HG03039 (cell line): ENCODE measurements around the gene CST8.
"Not testable (repeated sequence)": the region's sequence is repeated elsewhere in the genome, so short reads cannot be mapped to it uniquely, and the experiment has no call there.

Experiments used
- ATAC-seq: cut with Tn5 transposase; IDR thresholded peaks from one replicate; pipeline ENCODE4 v1.9.1; 2021; ENCODE audit warnings: mild to moderate bottlenecking, moderate library complexity; ENCODE audit not compliant: unreplicated experiment

The CST8 gene, protein sequence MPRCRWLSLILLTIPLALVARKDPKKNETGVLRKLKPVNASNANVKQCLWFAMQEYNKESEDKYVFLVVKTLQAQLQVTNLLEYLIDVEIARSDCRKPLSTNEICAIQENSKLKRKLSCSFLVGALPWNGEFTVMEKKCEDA

DNA sequence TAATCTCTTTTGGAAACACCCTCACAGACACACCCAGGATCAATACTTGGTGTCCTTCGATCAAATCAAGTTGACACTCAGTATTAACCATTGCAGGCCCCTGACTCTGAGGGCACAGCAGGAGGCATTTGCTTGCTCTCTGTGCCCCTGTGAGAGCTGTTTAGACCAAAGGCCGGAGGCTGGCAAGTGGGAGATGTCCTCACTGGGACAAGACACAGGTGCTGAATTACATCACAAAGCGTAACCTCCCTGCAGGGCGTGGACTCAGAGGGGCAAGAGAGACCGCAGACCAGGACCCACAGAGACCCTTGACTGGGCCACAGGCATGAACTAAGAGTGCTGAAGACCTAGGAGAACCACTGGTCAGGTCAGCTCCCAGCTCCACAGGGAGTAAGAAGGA lies at the start of gene CST8:
Gene CST8, plus strand, starts transcription at position 301 of the 400 bp plus-strand sequence. CDS start 551 bp downstream, outside the sequence.
- no peak for ATAC-seq

DNA sequence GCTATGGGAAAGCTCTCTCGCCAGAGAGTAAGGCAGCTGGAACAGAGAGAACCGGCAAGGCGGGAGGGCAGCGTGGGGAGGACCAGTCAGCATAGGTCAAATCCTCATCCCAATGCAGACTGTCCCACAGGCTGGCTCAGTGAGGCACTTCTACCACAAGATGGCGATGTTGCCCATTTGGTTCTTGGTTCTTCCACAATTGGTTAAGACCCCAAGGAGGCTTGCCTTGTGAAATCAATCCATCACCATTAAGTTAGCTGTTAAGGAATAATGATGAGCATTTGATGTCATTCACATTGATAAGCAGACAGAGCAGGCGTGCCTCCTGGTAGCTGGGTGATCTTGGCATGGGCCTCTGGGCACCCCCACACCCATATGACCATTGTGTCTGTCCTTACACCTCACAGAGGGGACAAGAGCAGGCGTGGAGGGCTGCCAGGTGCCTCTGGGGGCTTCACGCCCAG lies 49.0 kb upstream of the CST8 start:
- ATAC-seq = peak; percentile 46

DNA sequence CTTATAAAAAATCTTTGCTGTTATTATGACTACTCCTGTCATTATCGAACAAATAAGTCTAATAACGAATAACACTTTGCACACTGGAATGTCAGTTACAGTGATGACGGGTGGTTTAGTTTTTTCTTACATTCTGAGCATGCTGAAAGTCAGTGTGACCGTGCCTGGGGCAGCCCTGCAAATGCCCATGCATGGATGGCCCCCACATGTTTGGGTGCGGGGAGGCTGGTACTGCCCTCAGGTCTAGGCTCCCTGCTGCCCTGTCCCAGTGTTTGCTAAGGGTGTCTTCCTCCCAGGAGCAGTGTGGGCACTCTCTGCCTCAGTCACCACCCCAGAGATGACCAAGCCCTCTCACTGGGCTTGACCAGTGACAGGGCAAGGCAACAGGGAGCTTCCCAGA lies 48.5 kb upstream of the CST8 start:
- ATAC-seq = no peak

DNA sequence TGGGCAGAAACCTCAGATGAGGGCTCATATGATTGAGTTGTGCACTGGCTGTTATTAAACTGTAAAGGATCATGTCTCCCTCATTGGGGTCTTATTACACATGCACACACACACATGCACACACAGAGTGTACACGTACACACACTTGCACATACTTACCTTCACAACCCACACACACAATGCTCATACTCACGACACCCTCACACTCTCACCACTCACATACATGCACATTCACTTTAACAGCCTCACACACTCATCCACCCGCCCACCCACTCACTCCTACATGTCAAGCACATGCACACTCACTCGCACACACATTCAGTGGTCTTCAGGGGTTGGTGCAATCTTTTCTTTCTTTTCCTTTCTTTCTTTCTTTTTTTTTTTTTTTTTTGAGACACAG lies 46.1 kb upstream of the CST8 start:
- ATAC-seq = no peak

DNA sequence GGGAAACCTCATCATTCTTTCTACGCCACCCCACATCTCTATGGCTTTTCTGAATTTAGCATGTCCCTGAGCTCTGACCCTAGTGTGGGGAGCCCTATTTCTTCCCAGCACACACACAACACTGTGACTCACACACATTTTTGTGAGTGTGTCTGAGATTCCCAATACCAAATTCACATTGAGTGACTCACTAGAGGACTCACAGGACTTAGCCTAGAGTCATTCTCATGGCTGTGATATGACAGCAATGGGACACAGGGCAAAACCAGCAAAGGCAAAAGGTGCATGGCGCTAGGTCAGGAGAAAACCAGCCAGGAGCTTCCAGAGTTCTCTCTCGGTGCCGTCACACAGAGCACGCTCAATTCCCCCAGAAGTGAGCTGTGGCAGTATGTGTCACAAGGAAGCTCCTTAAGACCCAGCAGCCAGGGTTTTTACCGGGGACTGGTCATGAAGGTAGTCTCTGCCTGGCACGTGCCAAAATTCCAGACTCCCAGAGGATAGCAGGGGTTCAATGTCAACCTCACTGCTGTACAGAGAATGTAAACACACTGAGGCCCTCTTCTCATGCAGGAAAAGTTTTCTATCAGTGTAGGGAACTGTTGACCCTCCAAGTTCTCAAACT lies 45.2 kb upstream of the CST8 start:
- ATAC-seq = no peak

DNA sequence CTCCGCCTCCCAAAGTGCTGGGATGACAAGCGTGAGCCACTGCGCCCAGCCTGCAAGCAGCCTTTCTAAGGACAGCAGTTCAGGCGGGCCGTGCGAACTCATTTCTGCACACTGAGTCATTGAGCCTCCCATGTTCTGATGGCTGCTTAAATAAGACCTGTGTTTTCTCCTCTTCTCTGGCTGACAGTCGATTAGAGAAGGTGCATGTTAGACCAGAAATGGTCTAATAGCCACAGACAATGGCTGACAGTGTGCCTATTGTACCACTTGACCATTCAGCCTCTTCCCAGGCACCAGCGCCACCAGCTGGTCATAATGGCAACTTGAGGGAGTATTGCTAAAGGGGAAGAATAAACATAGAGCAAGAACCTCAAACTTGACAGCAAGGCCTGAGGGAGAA lies 44.4 kb upstream of the CST8 start:
- ATAC-seq = no peak

DNA sequence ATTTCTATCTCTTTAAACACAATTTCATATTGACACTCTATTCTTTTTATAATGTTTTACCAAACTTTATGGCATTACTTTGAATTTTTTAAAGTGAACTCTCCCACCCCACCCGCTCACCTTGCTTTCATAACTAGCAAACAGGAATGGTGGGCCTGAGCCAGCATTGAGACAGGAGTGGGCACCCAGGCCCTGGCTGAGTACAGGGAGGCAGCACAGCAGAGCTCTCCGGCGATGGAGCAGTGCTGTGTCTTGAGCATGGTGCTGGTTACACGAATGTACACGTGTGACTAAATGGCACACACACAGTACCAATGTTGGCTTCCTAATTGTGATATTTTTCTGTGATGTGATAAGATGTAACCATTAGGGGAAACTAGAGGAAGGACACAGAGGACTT lies 42.8 kb upstream of the CST8 start:
- ATAC-seq = no peak

DNA sequence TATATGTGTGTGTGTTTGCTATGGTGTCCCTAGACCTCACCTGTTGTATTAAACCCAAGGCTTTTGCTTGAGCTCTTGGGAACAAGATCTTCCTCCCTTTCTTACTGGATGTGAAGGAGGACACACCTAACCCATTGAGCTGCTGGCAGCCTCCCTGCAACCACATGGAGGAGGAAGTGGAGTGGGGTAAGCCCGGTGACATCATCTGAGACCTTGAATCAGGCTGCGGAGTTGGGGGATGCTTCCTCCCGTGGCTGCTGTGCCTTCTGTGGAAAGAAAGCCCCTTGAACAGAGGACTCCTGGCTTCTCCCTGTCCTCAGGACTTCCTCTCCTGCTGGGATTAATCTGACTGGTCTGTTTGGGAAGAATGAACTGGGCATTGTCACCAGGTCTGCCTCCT lies 41.5 kb upstream of the CST8 start:
- no peak for ATAC-seq

DNA sequence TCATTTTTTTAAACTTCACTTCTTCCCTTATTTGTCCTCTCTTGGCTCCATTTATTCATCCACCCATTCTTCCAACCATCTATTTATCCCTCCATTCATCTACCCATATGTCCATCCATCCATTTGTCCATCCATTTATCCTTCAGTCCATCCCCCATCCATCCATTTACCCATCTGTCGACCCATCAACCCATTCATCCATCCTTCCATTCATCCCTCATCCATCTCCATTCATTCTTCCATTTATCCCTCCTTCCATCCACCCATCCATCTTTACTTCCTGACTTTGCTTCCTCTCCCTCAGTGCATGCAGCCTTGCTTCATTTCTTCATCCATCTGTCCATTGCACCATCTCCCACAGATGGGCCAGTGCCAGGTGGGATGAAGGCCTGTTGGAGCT lies 40.0 kb upstream of the CST8 start:
- ATAC-seq = no peak

DNA sequence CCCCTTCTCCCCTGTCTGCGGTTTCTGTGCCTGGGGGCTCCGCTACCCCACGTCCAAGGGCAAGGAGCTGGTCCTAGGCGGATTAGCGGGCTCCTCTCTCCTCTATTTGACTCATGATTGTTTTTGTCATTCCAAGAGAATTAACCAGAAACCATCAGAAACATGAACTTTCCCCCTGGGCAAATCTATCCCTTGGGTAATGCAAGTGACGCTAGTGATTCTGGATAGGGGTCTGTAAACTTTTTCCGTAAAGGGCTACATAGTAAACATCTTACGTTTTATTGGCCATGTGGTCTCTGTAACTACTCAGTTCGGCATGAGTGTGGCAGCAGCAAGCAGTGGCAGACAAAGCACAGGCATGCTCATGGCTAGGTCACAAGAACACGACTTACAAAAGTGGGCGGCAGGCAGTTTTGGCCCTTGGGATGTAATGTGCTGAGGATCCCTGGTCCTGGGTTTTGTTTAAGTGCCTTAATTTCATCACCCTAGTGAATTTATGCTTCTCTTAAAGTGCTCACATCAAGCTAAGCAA lies 38.9 kb upstream of the CST8 start:
- ATAC-seq = no peak

DNA sequence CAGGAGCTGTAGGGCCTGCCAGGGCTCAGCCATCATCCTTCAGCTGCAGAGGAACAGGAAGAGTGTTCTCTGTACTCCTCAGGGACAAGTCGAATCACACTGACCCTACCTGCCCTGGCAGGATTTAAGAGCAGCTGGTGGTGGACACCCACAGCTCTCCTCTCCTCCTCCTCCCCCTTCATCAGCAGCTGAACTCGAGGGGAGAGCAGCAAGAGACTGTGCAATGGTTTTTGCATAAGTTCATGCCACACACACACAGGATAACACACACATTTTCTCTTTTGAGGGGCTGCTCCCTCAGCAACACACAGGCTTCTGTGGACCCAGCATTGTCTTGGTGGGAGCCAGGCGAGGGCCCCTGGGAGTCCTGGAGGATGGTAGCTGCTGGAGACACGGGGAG lies 38.1 kb upstream of the CST8 start, which contains the start of gene CST11:
Gene CST11, minus strand, starts transcription at position 101 of the 400 bp plus-strand sequence. Its CDS starts 65 bp downstream, at position 36.
- no peak for ATAC-seq

DNA sequence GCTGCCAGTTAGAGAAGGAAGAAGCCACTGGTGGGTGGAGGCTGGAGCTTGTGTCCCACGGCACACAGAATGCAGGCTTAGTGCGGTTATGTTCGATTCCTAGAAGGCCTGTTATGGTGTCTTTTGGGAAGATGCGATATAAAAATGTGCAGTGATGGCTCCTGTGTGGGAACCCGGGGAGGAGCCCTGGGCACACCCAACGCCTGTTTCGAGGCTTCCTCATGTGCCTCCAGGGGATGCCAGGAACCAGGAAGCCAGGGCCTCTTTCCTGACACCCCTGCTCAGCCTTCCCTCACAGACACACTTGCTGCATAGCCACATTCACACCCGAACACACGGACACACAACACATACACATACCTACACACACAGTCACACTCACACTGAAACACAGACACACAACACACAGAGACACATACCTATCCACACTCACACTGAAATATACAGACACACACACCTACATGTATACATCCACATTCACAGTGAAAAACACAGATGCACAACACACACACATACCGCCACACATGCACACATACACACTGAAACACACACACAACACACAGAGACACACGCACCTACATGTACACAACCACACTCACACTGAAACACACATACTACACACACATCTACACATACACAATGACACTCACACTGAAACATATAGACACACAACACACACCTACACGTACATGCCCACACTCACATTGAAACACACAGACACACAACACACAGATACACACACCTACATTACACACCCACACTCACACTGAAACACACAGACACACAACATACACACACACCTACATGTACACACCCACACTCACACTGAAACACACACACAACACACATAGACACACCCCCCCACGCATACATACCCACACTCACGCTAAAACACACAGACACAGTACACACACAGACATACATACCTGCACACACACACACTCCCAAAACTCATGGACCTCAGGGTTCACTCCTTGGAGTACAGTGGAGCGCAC lies 37.1 kb upstream of the CST8 start:
- ATAC-seq = no peak

DNA sequence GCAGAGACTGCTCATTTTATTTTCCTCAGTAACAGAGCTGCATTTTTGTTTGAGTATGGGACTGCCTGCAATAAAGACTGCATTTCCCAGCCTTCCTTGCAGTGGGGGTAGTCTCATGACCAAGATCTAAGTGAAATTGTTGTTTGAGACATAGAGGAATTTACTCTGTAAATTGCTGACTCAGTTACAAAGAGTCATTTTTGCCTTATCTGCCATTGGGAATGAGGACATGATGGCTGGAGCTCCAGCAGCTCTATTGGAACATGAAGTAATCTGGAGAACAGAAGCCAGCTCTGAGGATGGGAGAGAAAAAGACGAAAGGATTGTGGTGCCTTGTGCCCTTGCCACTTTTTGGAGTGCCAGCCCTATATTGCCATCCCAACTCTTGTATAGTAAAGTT lies 36.1 kb upstream of the CST8 start:
- ATAC-seq = no peak

DNA sequence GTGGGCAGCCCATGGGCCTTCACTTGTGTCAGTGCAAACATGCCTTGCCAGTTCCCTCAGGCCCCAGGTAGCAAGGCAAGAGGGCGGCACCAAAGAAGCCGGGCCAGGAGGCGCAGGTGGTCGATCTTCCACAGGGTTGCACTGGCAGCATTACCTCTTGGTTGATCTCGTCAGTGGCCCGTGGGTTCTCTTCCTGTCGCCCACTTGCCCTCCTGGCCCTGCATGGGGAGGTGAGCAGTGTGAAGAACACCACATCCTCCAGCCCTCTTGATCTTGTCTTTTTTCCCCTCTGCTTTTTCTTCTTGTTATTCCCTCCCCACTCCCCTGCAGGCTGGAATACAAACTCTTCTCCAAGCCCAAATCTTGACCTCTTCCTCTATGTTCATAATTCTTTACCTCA lies 35.3 kb upstream of the CST8 start:
- no peak for ATAC-seq

DNA sequence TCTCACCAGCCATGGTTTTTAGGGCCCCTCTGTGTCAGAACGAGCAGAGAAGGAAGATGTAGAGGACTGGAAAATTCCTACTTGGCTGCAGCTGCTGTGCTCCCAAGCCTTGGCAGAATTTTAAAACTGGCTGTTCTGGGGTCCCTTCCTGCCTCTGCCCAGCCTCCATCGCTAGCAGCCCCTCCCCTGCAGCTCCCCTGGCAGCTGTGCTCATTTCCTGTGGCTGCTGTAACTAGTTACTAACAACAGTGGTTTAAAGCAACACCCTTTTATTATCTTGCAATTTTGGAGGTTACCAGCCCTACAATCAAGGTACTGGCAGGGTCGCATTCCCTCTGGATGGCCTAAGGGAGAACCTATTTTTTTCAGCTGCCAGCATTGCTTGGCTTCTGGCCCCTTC lies 34.5 kb upstream of the CST8 start:
- ATAC-seq = no peak

DNA sequence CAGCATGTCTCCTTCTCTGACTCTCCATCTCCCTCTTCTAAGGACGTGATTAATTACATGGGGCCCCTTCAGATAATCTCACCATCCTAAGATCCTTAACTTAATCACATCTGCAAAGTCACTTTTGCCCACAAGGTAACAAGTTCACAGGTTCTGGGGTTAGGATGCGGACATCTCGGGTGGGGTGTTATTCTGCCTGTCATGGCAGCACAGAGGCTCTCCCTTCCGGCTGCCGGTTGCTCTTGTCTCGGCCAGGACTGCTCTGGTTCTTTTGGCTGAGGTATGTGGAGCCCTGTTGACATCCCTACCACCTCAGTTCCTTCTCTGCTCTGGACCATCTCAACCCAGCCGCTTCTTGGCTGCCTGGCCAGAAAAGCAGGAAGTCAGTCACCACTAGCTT lies 34.0 kb upstream of the CST8 start:
- ATAC-seq = no peak

DNA sequence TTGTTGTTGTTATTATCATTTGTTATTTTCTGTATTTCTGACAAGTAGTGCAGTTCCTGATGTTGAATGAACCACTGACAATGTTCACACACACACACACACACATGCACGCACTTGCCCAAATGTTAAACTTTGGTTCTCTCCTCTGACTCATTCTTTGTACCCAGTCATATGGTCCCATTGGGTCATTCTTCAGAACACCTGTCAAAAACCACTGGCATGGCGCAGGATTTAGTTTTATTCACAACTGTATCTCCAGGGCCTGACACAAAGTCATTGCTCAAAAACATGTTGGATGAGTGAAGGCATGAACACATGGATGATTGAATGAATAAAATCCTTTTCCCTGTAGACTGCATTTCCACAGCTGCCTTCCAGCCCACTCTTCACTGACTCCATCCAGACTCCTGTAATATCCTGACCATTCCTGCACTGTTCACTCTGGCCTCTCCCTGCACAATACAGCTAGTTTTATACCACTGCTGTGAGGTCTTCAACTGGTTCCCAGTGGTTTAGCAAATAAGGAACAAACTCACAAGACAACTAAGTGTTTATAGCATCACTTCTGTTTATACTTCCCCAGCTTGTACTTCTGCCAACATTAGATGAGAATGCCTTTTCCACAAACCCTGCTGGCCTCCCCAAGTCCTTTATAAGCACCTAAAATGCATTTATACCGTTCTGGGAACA lies 31.3 kb upstream of the CST8 start:
- ATAC-seq = no peak

DNA sequence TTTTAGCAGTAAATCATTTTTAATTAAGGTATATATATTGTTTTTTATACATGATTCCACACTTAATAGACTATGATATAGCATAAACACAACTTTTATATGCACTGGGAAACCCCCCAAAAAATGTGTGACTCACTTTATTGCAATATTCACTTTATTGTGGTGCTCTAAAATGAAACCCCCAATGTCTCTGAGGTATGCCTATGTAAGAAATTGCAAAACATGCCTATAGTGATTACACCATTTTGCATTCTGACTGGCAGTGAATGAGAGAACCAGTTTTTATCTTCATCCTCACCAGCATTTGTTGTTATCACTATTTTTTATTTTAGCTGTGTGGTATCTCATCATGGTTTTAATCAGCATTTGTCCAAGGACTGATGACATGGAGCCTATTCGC lies 29.7 kb upstream of the CST8 start:
- ATAC-seq = no peak

DNA sequence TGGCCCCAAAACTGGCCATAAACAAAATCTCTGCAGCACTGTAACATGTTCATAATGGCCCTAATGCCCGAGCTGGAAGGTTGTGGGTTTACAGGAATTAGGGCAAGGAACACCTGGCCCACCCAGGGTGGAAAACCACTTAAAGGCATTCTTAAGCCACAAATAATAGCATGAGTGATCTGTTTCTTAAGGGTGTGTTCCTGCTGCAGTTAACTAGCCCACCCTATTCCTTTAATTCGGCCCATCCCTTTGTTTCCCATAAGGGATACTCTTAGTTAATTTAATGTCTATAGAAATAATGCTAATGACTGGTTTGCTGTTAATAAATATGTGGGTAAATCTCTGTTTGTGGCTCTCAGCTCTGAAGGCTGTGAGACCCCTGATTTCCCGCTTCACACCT lies 24.0 kb upstream of the CST8 start:
- ATAC-seq = not testable (repeated sequence)

DNA sequence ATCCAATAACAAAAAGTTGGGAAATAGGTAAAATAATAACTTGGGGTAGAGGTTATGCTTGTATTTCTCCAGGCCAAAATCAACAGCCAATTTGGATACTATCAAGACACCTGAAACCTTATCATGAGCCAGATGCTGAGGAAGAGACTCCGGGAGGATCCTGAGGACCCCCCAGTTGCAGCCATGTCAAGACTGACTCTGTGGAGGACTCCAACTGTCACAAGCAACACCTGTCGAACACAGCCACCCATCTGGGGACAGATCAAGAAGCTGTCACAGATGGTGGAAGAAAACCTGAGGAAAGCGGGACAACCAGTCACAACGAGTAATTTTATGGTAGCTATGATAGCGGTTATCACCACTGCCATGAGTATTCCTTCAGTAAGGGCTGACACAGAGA lies 18.6 kb upstream of the CST8 start:
- ATAC-seq = not testable (repeated sequence)

DNA sequence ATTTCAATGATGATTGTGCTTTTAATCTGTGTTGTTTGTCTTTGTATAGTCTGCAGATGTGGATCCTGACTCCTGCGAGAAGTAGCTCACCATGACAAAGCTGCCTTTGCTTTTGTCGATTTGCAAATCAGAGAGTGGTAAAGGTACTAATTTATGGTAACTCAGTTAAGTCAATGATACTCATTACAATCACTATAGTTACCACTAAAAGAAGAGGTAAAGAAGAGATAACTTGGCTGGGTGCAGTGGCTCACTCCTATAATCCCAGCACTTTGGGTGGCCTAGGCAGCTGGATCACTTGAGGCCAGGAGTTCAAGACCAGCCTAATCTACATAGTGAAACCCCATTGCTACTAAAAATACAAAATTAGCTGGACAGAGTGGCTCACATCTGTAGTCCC lies 17.6 kb upstream of the CST8 start:
- ATAC-seq = not testable (repeated sequence)
